B cell (primary cell): Measurements from ENCODE around the gene FRMD4B. TPM values are rescaled to one million over a fixed set of nuclear protein-coding genes. Genes with fewer than 3 reads are reported as not detected.

Experiments used
- ATAC-seq: fragments of 200-7000 bp; cut with Tn5 transposase; one replicate; pipeline ENCODE4 v1.10.0; 2021; ENCODE audit warnings: low read depth, mild to moderate bottlenecking, moderate number of reproducible peaks, moderate library complexity
- CTCF ChIA-PET: fragments of 350-600 bp; sonication (Branson Sonifier 250); formaldehyde crosslinking; loops from one replicate; lab custom pipeline; 2021; ENCODE audit warnings: antibody characterized with exemption, inconsistent platforms; lab: Charles Lee
- POLR2A ChIA-PET: fragments of 350-600 bp; sonication (Branson Sonifier 250); formaldehyde crosslinking; loops from one replicate; lab custom pipeline; 2021; ENCODE audit warnings: antibody characterized with exemption; lab: Charles Lee
- DNase-seq: peaks from one replicate; pipeline ENCODE4 v3.0.0; 2013
- H2AFZ ChIP-seq: 2 replicates; pipeline ENCODE4 v1.6.1; 2012; ENCODE audit warnings: mild to moderate bottlenecking, low read depth, low read length; ENCODE audit not compliant: insufficient read depth, poor library complexity, severe bottlenecking
- H3K27ac ChIP-seq, 2 donors: 1 replicate in 1 of 2; 2 replicates in 1 of 2; pipeline ENCODE4 v1.5.1; 2012 to 2013; ENCODE audit warnings: low read length in 2 of 2, mild to moderate bottlenecking in 2 of 2, moderate library complexity in 1 of 2
- H3K27me3 ChIP-seq, 4 experiments: fragments of 200-600 bp in 1 of 4; sonication (generic) in 1 of 4; replicated peaks in 1 of 4; 1 replicate in 2 of 4; 2 replicates in 2 of 4; pipeline versions ENCODE4 v1.6.1 to v1.7.0; 2013 to 2016; ENCODE audit warnings: low read length in 3 of 4, mild to moderate bottlenecking in 2 of 4, mixed read lengths in 1 of 4, moderate library complexity in 1 of 4; ENCODE audit not compliant: insufficient read depth in 4 of 4, control insufficient read depth in 3 of 4; ENCODE audit errors: control extremely low read depth in 1 of 4
- H3K36me3 ChIP-seq, 2 experiments: replicated peaks in 1 of 2; 1 replicate in 1 of 2; 2 replicates in 1 of 2; pipeline versions ENCODE4 v1.6.1 to v1.7.1; 2013; ENCODE audit warnings: low read length in 1 of 2; ENCODE audit not compliant: insufficient read depth in 2 of 2, control insufficient read depth in 1 of 2; ENCODE audit errors: control extremely low read depth in 1 of 2, extremely low read depth in 1 of 2
- H3K4me1 ChIP-seq, 2 donors: fragments of 200-600 bp in 1 of 2; sonication (generic) in 1 of 2; 1 replicate in 1 of 2; 2 replicates in 1 of 2; pipeline versions ENCODE4 v1.5.1 to v1.6.1; 2013 to 2017; ENCODE audit warnings: low read length in 2 of 2; ENCODE audit not compliant: control insufficient read depth in 2 of 2, insufficient read depth in 2 of 2
- H3K4me2 ChIP-seq: replicated peaks from 2 replicates; pipeline ENCODE3; 2012; ENCODE audit warnings: mild to moderate bottlenecking, low read depth, low read length; ENCODE audit not compliant: poor library complexity, severe bottlenecking
- H3K4me3 ChIP-seq, 5 experiments: fragments of 200-600 bp in 1 of 5; sonication (generic) in 1 of 5; 1 replicate in 3 of 5; 2 replicates in 2 of 5; pipeline versions ENCODE4 v1.5.1 to v1.7.0; 2011 to 2016; ENCODE audit warnings: low read length in 4 of 5, mild to moderate bottlenecking in 4 of 5, low read depth in 2 of 5, control low read depth in 1 of 5, moderate library complexity in 1 of 5; ENCODE audit not compliant: insufficient read depth in 1 of 5; ENCODE audit errors: control extremely low read depth in 1 of 5, extremely low read depth in 1 of 5
- H3K79me2 ChIP-seq: fragments of 200-600 bp; sonication (generic); one replicate; pipeline ENCODE4 v1.6.0; 2016; ENCODE audit warnings: low read length; ENCODE audit not compliant: control insufficient read depth, insufficient read depth
- H3K9ac ChIP-seq: fragments of 200-600 bp; sonication (generic); 2 replicates; pipeline ENCODE4 v1.6.1; 2017; ENCODE audit warnings: mild to moderate bottlenecking, low read length, moderate library complexity
- H3K9me3 ChIP-seq, 3 donors: one replicate each; pipeline versions ENCODE4 v1.6.1 to v1.7.1; 2013; ENCODE audit warnings: low read length in 2 of 3; ENCODE audit not compliant: control insufficient read depth in 2 of 3, insufficient read depth in 1 of 3; ENCODE audit errors: control extremely low read depth in 1 of 3
- H4K20me1 ChIP-seq: 2 replicates; pipeline ENCODE4 v1.6.0; 2012; ENCODE audit warnings: mild to moderate bottlenecking, low read length; ENCODE audit not compliant: insufficient read depth, control insufficient read depth, poor library complexity, severe bottlenecking
- H3K27ac Mint-ChIP-seq: one replicate; pipeline ENCODE4 v1.8.0; 2021; ENCODE audit warnings: mixed read lengths
- H3K27me3 Mint-ChIP-seq: one replicate; pipeline ENCODE4 v1.8.0; 2021; ENCODE audit warnings: mixed read lengths
- H3K4me1 Mint-ChIP-seq: one replicate; pipeline ENCODE4 v1.8.0; 2021; ENCODE audit warnings: mixed read lengths
- H3K4me3 Mint-ChIP-seq: one replicate; pipeline ENCODE4 v1.8.0; 2021; ENCODE audit warnings: mixed read lengths
- H3K9me3 Mint-ChIP-seq: one replicate; pipeline ENCODE4 v1.8.0; 2022; ENCODE audit warnings: mixed read lengths; ENCODE audit not compliant: insufficient read depth
- EZH2 ChIP-seq: IDR thresholded peaks from 2 replicates; pipeline ENCODE4 v1.6.1; 2012; ENCODE audit warnings: borderline replicate concordance, low read depth, mild to moderate bottlenecking, moderate library complexity, low read length; ENCODE audit not compliant: insufficient read depth, poor library complexity, severe bottlenecking
- WGBS: methylation state at CpG from one replicate; pipeline ENCODE4 v1.1.5; 2013; ENCODE audit warnings: missing lambda C conversion rate; ENCODE audit not compliant: insufficient coverage; 5-methylcytosine and 5-hydroxymethylcytosine counted together
- intact Hi-C: fragments of 100-400 bp; cut with micrococcal nuclease; formaldehyde crosslinking; loops from one replicate; pipeline ENCODE4 v1.10.0; 2022
- polyA plus RNA-seq: library from polyadenylated mRNA; depleted of rRNA; stranded (reverse); fragments of >200 nt; gene quantifications from 2 replicates; pipeline ENCODE4 v1.2.3, GENCODE V29; 2012
- total RNA-seq, 2 donors: library from RNA; stranded (reverse); fragments of 120-200 nt in 1 of 2; gene quantifications; 1 replicate in 1 of 2; 2 replicates in 1 of 2; pipeline versions ENCODE4 v1.2.3 to v1.2.4, GENCODE V29; 2013 to 2022
- TF ChIP-seq, protein P1 (sequence below): fragments of 200-600 bp; IDR thresholded peaks from one replicate; pipeline ENCODE4 v1.8.0; 2022; ENCODE audit warnings: antibody characterized with exemption, mild to moderate bottlenecking

Gene FRMD4B
- total and polyA plus RNA-seq, 2 donors (not counting 1 experiment from before 2014, with no cell fraction given) = 0.06 to 0.20 TPM

DNA sequence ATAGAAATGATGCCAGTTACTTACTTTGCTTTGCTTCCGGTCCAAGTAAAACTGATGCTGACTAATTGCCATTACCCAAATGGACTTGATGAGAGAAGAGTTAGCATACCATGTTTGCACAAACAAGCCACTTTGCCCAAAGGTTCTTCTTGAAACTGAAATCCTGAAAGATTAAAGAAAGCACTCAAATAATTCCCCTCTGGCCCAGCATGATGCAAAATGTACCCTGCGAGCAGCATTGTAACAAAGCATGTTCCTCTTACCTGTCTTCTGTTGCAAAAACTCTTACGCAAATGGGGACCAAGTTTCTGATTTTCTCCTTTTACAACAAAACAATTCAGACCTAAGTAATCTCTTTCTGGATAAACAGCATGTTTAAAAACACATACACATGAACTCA, 189.0 kb downstream of the FRMD4B start:
- Mint-ChIP-seq H3K27ac (no peak overlapping the region), H3K4me3 (no peak overlapping the region), H3K27me3 (peaks cover 3% of the 10 kb centered on the region), H3K4me1 (peaks cover 4% of the 10 kb centered on the region), H3K9me3 (no peaks in the 10 kb centered on the region)
- 90% methylated on average over 2 of the region's 3 CpGs for WGBS
- Histone ChIP-seq H3K36me3 (no peaks in the 10 kb centered on the region), H3K9ac (no peak overlapping the region), H3K27me3 (no peaks in the 10 kb centered on the region), H2AFZ (no peak overlapping the region), H4K20me1 (no peaks in the 10 kb centered on the region), H3K9me3 (peaks cover 0 to 1% (median 0%) of the 10 kb centered on the region in 3 donors), H3K4me3 (no peak overlapping the region), H3K4me1 (no peaks in the 10 kb centered on the region), H3K27ac (no peak overlapping the region), H3K4me2 (no peak overlapping the region), H3K79me2 (no peaks in the 10 kb centered on the region)
- CTCF ChIA-PET = no interaction called here
- TF ChIP-seq EZH2 = no peak
- TF ChIP-seq, protein P1, sequence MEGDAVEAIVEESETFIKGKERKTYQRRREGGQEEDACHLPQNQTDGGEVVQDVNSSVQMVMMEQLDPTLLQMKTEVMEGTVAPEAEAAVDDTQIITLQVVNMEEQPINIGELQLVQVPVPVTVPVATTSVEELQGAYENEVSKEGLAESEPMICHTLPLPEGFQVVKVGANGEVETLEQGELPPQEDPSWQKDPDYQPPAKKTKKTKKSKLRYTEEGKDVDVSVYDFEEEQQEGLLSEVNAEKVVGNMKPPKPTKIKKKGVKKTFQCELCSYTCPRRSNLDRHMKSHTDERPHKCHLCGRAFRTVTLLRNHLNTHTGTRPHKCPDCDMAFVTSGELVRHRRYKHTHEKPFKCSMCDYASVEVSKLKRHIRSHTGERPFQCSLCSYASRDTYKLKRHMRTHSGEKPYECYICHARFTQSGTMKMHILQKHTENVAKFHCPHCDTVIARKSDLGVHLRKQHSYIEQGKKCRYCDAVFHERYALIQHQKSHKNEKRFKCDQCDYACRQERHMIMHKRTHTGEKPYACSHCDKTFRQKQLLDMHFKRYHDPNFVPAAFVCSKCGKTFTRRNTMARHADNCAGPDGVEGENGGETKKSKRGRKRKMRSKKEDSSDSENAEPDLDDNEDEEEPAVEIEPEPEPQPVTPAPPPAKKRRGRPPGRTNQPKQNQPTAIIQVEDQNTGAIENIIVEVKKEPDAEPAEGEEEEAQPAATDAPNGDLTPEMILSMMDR = no peak
- intact Hi-C loops = no loop called here
- POLR2A ChIA-PET = no interaction called here
- ATAC-seq (no peak), DNase-seq (no peak)

DNA sequence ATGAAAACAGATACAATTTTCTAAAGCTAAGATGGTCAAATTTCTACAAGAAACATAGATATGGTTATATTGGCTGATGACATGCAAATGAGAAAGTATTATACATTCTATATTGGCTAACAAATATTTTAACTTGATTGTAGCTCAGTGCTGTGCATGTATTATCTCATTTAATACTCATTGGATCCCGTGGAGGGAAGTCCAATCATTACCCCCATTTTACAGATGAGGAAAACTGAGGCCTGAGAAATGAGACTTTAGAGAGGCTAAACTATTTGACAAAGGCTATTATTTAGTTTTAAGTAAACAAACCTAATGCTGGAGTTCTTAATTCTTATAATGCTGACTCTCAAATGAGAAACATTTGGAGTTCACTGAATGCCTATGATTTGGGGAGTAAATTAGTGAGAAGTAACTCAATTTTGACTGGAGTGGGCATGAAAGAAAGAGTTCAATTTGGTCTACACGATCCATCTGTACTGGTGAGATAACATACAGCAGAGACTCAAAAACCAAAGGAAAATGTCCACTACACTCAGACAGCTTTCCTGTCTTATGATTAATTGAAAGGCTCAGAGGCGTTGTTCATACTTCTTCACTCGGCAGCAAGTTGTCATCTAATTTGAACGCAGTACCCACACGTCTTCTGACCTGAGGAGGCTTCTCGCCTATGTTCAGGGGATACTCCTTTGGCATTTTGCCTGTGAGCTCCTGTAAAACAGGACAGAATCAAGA, 191.3 kb downstream of the FRMD4B start:
- no peak overlapping the region for H3K27ac Mint-ChIP-seq

More for the DNA sequence above, 191.3 kb downstream of the FRMD4B start:
- Histone ChIP-seq H3K9me3 (peaks cover 0 to 1% (median 0%) of the 10 kb centered on the region in 3 donors), H3K79me2 (no peaks in the 10 kb centered on the region), H3K27me3 (no peaks in the 10 kb centered on the region), H3K27ac (no peak overlapping the region), H4K20me1 (no peaks in the 10 kb centered on the region), H3K36me3 (no peaks in the 10 kb centered on the region), H3K4me2 (no peak overlapping the region), H3K9ac (no peak overlapping the region), H3K4me3 (no peak overlapping the region), H3K4me1 (no peaks in the 10 kb centered on the region), H2AFZ (no peak overlapping the region)
- WGBS = 78% methylated on average over 6 of the region's 7 CpGs
- Mint-ChIP-seq H3K4me3 (no peak overlapping the region), H3K9me3 (no peaks in the 10 kb centered on the region), H3K27me3 (peaks cover 3% of the 10 kb centered on the region), H3K4me1 (peaks cover 4% of the 10 kb centered on the region)
- intact Hi-C loops = no loop called here
- ATAC-seq (no peak), DNase-seq (no peak)
- TF ChIP-seq, protein P1 = no peak
- TF ChIP-seq EZH2 = no peak
- CTCF ChIA-PET = interaction anchor here (0.6 kb wide), 1 partner anchor 19 kb away, joined by 6 read pairs; no protein-coding TSS in a partner anchor
- POLR2A ChIA-PET = no interaction called here
